HG02884 (cell line): ENCODE results near the gene SP1.
"Not testable (repeated sequence)": the region's sequence is repeated elsewhere in the genome, so short reads cannot be mapped to it uniquely, and the experiment has no call there.

Experiments used
- ATAC-seq: cut with Tn5 transposase; IDR thresholded peaks from one replicate; pipeline ENCODE4 v1.9.1; 2021; ENCODE audit warnings: mild to moderate bottlenecking, moderate library complexity; ENCODE audit not compliant: unreplicated experiment

Gene SP1

DNA sequence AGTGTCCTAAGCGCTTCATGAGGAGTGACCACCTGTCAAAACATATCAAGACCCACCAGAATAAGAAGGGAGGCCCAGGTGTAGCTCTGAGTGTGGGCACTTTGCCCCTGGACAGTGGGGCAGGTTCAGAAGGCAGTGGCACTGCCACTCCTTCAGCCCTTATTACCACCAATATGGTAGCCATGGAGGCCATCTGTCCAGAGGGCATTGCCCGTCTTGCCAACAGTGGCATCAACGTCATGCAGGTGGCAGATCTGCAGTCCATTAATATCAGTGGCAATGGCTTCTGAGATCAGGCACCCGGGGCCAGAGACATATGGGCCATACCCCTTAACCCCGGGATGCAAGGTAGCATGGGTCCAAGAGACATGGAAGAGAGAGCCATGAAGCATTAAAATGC lies 31.0 kb downstream of the SP1 start:
- ATAC-seq, result no peak

GRCh38 chr12:53413485-53414204 lies 33.7 kb downstream of the SP1 start:
- no peak for ATAC-seq

GRCh38 chr12:53414756-53415417 lies 34.9 kb downstream of the SP1 start:
- ATAC-seq, result no peak

- not testable (repeated sequence) for ATAC-seq
Observed at GRCh38 chr12:53415752-53416389, 35.9 kb downstream of the SP1 start.

- not testable (repeated sequence) for ATAC-seq
Observed at GRCh38 chr12:53417291-53417816, 37.4 kb downstream of the SP1 start.

DNA sequence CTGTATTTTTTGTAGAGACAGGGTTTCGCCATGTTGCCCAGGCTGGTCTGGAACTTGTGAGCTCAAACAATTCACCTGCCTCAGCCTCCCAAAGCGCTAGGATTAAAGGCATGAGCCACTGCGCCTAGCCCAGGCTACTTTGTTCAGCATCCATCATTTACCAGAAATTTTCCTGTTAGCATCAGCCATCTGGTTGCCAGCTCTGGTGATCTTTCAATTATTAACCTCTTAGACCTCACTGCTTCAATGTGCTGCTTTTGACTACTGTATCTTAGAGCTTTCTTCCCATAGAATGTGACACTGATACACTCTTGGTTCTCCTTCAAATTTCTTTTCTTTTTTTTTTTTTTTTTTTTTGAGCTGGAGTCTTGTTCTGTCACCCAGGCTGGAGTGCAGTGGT lies 38.2 kb downstream of the SP1 start:
- no peak for ATAC-seq

GRCh38 chr12:53419756-53420155 lies 39.8 kb downstream of the SP1 start:
- no peak for ATAC-seq

- ATAC-seq, result not testable (repeated sequence)
Observed at GRCh38 chr12:53422247-53422646, 42.3 kb downstream of the SP1 start.

- no peak for ATAC-seq
Observed at GRCh38 chr12:53423597-53423996, 43.6 kb downstream of the SP1 start, which contains the start of gene AMHR2. Gene AMHR2, plus strand, starts transcription at chr12:53423855. Its CDS starts 80 bp downstream, at chr12:53423935.

DNA sequence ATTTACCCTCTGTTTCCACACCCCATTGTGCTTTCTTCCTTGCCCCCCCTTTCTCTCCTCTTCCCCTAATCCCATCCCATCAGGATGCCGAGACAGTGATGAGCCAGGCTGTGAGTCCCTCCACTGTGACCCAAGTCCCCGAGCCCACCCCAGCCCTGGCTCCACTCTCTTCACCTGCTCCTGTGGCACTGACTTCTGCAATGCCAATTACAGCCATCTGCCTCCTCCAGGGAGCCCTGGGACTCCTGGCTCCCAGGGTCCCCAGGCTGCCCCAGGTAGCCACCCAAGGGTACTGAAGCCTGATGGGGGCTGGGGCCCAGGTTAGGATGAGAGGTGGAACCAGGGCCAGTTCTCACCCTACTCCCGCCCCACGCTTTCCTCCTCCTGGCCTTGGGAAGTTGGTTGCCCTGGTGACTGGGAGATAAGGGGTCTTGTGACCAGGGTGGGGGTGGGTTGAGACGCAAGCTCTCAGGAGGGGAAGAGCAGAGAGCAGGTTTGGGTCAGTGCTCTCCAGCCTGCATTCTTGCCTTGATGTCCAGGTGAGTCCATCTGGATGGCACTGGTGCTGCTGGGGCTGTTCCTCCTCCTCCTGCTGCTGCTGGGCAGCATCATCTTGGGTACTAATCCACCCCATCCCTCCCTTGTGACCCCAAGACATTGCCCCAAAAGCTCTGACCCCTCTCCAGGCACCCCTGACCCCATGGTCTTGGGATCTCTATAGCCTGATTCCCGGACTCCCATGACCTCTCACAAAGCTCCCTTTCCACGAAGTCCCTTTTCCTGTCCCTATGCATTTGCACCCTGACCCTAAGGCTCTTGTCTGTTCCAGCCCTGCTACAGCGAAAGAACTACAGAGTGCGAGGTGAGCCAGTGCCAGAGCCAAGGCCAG lies 44.9 kb downstream of the SP1 start:
- no peak for ATAC-seq

GRCh38 chr12:53425515-53426150 lies 45.7 kb downstream of the SP1 start:
- no peak for ATAC-seq

- ATAC-seq, result no peak
Observed at GRCh38 chr12:53427905-53428594, 48.1 kb downstream of the SP1 start.

DNA sequence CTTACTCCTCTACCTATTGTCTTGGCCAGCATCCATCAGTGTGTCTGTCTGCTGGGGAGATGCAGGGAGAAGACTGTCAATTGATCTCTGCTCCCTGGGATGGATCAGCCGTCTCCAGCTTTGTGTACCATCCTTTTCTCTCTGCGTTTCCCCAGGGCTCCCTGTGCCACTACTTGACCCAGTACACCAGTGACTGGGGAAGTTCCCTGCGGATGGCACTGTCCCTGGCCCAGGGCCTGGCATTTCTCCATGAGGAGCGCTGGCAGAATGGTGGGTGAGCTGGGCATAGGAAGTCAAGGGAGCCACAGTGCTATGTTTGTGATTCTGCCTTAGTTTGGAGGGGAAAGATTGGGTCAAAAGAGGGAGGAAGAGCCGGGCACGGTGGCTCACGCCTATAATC lies 48.8 kb downstream of the SP1 start:
- ATAC-seq, result no peak

DNA sequence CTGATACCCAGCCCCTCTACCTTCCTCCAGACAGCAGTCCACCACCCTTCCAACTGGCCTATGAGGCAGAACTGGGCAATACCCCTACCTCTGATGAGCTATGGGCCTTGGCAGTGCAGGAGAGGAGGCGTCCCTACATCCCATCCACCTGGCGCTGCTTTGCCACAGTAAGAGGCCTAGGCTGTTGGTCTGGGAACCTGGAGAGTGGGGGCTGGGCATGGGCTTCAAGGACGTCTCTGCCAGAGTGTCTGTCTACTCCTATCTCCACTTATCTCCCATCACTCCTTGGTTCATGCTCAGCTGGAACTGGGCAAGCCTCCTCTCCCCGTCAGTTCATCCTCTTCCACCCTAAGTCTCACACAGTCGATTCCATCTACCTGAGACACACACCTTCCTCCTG lies 50.1 kb downstream of the SP1 start:
- no peak for ATAC-seq

GRCh38 chr12:53431187-53431586 lies 51.2 kb downstream of the SP1 start:
- no peak for ATAC-seq

GRCh38 chr12:53435326-53435725 lies 55.4 kb downstream of the SP1 start:
- ATAC-seq, result not testable (repeated sequence)

- not testable (repeated sequence) for ATAC-seq
Observed at GRCh38 chr12:53439582-53439981, 59.6 kb downstream of the SP1 start.

DNA sequence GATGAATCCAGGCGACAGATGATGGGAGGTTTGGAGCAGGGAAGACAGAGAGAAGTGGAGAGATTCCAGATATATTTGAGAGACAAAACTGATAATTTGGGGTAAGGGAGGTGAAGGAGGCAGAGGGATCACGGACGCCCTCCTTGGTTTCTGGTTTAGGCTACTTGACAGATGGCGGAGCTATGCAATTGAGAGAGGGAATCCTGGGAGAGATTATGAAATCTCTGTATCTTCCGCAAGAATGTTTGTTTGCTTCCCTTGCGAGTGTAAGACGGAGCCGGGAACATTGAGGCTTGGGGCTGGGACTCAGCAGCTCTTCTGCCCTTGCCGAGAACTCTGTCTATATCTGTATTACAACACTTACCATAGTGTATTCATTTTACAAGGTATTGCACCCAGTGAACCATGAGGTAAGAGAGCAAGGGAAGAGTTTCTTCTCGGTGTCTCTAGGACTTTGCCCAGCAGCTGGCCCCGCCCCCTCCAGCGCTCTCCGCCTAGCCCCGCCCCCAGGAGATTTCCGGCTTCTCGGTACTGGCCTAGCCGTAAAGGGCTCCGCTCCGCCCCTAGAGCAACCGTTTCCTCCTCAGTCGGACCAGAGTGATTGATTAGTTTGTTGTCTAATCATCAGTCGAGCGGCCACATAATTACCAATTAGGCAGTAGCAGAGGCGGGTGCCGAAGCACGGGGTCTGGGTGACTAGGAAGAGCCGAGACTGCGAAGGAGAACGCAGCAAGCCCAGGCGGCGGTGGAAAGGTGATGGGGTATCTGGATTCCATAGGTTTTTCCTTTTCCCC lies 61.3 kb downstream of the SP1 start, which contains the start of gene PRR13:
TSS of gene PRR13 (plus strand) at position 695 of the 794 bp plus-strand sequence. CDS start 981 bp downstream, outside the sequence.
- ATAC-seq, result peak; percentile 94

DNA sequence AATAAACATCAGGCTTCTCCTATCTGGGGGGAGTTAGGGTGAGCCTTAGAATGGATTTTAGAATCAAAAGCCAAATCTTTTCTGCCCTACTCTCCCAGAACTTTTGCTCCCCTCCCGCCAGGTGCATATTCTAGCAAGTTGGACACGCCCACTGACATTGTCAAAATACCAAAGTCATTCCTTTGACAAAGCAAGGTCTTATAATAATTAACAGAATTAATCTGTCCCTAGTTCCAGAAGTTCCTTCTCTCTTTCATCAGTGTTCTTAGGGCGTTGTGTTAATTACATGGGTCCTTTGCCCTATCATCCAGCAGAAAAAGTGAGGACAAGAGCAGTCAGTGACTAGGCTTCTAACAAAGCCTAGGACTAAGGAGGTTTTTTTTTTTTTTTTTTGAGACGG lies 64.0 kb downstream of the SP1 start:
- no peak for ATAC-seq
